GM23338 (cell line): ENCODE results near the gene DCDC2. TPM values are rescaled to one million over a fixed set of nuclear protein-coding genes. Genes with fewer than 3 reads are reported as not detected.

Experiments
- ATAC-seq: fragments of 200-7000 bp; cut with Tn5 transposase; 3 replicates; pipeline ENCODE4 v1.9.1; 2020
- DNase-seq: peaks from one replicate; pipeline ENCODE4 v3.0.0-alpha.2; 2015; ENCODE audit warnings: low spot score
- H2AFZ ChIP-seq: fragments of 200-600 bp; sonication (generic); 2 replicates; pipeline ENCODE4 v1.8.0; 2016; ENCODE audit warnings: antibody characterized with exemption, mild to moderate bottlenecking, moderate library complexity
- H3F3A ChIP-seq: fragments of 200-600 bp; sonication (generic); replicated peaks from 2 replicates; pipeline ENCODE4 v1.8.0; 2017; ENCODE audit warnings: antibody characterized with exemption, mixed run types, low read depth
- H3K27ac ChIP-seq: fragments of 200-600 bp; sonication (generic); 2 replicates; pipeline ENCODE4 v1.6.1; 2016; ENCODE audit warnings: low read depth
- H3K27me3 ChIP-seq: fragments of 200-600 bp; sonication (generic); 2 replicates; pipeline ENCODE4 v1.8.0; 2016; ENCODE audit warnings: mild to moderate bottlenecking, mixed run types, moderate library complexity; ENCODE audit not compliant: insufficient read depth
- H3K36me3 ChIP-seq: fragments of 200-600 bp; sonication (generic); 2 replicates; pipeline ENCODE4 v1.8.0; 2016; ENCODE audit warnings: mild to moderate bottlenecking; ENCODE audit not compliant: insufficient read depth
- H3K4me1 ChIP-seq: fragments of 200-600 bp; sonication (generic); 2 replicates; pipeline ENCODE4 v1.8.0; 2016; ENCODE audit warnings: mild to moderate bottlenecking, moderate library complexity; ENCODE audit not compliant: insufficient read depth
- H3K4me2 ChIP-seq: fragments of 200-600 bp; sonication (generic); 2 replicates; pipeline ENCODE4 v1.7.1; 2017; ENCODE audit warnings: mixed run types
- H3K4me3 ChIP-seq: fragments of 200-600 bp; sonication (generic); 2 replicates; pipeline ENCODE4 v1.6.1; 2016; ENCODE audit warnings: mixed run types
- H3K79me2 ChIP-seq: fragments of 200-600 bp; sonication (generic); replicated peaks from 2 replicates; pipeline ENCODE4 v1.8.0; 2017; ENCODE audit warnings: mild to moderate bottlenecking; ENCODE audit not compliant: insufficient read depth
- H3K9me2 ChIP-seq: fragments of 200-600 bp; sonication (generic); 2 replicates; pipeline ENCODE4 v1.8.0; 2017; ENCODE audit not compliant: insufficient read depth
- H4K20me1 ChIP-seq: fragments of 200-600 bp; sonication (generic); replicated peaks from 2 replicates; pipeline ENCODE4 v1.8.0; 2017; ENCODE audit warnings: mild to moderate bottlenecking; ENCODE audit not compliant: insufficient read depth
- H3K27ac Mint-ChIP-seq: 2 replicates; pipeline ENCODE4 v1.8.0; 2020; ENCODE audit warnings: inconsistent platforms, mild to moderate bottlenecking, moderate library complexity, mixed read lengths
- H3K27me3 Mint-ChIP-seq: 3 replicates; pipeline ENCODE4 v1.8.0; 2022; ENCODE audit warnings: low read depth, mild to moderate bottlenecking, moderate library complexity, mixed read lengths, inconsistent platforms; ENCODE audit not compliant: insufficient read depth, poor library complexity
- H3K36me3 Mint-ChIP-seq: 3 replicates; pipeline ENCODE4 v1.8.0; 2021; ENCODE audit warnings: low read depth, mild to moderate bottlenecking, inconsistent platforms, moderate library complexity, mixed read lengths
- H3K4me1 Mint-ChIP-seq: 3 replicates; pipeline ENCODE4 v1.8.0; 2020; ENCODE audit warnings: mild to moderate bottlenecking, inconsistent platforms, mixed read lengths
- H3K4me3 Mint-ChIP-seq: 3 replicates; pipeline ENCODE4 v1.8.0; 2021; ENCODE audit warnings: moderate library complexity, mild to moderate bottlenecking, inconsistent platforms, mixed read lengths
- H3K9me3 Mint-ChIP-seq: 3 replicates; pipeline ENCODE4 v1.8.0; 2020; ENCODE audit warnings: moderate library complexity, mild to moderate bottlenecking, inconsistent platforms, mixed read lengths
- CREB1 ChIP-seq: fragments of 250-450 bp; sonication (Bioruptor Pico); IDR thresholded peaks from 2 replicates; pipeline ENCODE4 v1.5.0; 2020; ENCODE audit warnings: low read depth, mild to moderate bottlenecking, moderate library complexity
- CTCF ChIP-seq, 2 experiments: fragments of 200-600 bp in 1 of 2; sonication (generic) in 1 of 2; conservative IDR thresholded peaks; 2 replicates each; pipeline versions ENCODE4 v1.5.1 to v1.6.1; 2016 to 2017; ENCODE audit warnings: antibody characterized with exemption in 2 of 2, low read depth in 2 of 2, mild to moderate bottlenecking in 2 of 2, moderate library complexity in 1 of 2
- EZH2 ChIP-seq: fragments of 200-600 bp; sonication (generic); IDR thresholded peaks from one replicate; pipeline ENCODE4 v1.8.0; 2017; ENCODE audit warnings: antibody characterized with exemption, mild to moderate bottlenecking, low read depth; ENCODE audit not compliant: unreplicated experiment
- EZH2phosphoT487 ChIP-seq: fragments of 200-600 bp; sonication (generic); IDR thresholded peaks from one replicate; pipeline ENCODE4 v1.8.1; 2018; ENCODE audit warnings: antibody characterized with exemption; ENCODE audit not compliant: unreplicated experiment
- JUNB ChIP-seq: IDR thresholded peaks from one replicate; pipeline ENCODE4 v1.6.1; 2016; ENCODE audit warnings: antibody characterized with exemption; ENCODE audit not compliant: unreplicated experiment
- POLR2AphosphoS5 ChIP-seq: IDR thresholded peaks from 2 replicates; pipeline ENCODE4 v1.6.1; 2016; ENCODE audit warnings: antibody characterized with exemption, low read depth
- REST ChIP-seq: IDR thresholded peaks from one replicate; pipeline ENCODE4 v1.6.1; 2018; ENCODE audit warnings: antibody characterized with exemption; ENCODE audit not compliant: unreplicated experiment
- STAT1 ChIP-seq: IDR thresholded peaks from one replicate; pipeline ENCODE4 v1.6.1; 2016; ENCODE audit warnings: antibody characterized with exemption; ENCODE audit not compliant: unreplicated experiment
- ZNF114 ChIP-seq: fragments of 250-450 bp; sonication (Bioruptor Pico); IDR thresholded peaks from 2 replicates; pipeline ENCODE4 v1.5.0; 2020; ENCODE audit warnings: mild to moderate bottlenecking, moderate library complexity
- ZNF331 ChIP-seq: fragments of 250-450 bp; sonication (Bioruptor Pico); IDR thresholded peaks from 2 replicates; pipeline ENCODE4 v1.5.0; 2020; ENCODE audit warnings: low read depth, mild to moderate bottlenecking, moderate library complexity
- polyA plus RNA-seq: library from polyadenylated mRNA; unstranded; fragments of >200 nt; fragmentation: Nextera tagmentation; extraction: Ambion mirVana; gene quantifications from 2 replicates; pipeline ENCODE4 v1.2.1, GENCODE V29; 2016
- total RNA-seq: library from RNA; depleted of rRNA; stranded (reverse); fragments of >200 nt; shearing (Covaris generic); gene quantifications from 2 replicates; pipeline ENCODE4 v1.2.3, GENCODE V29; 2014
- TF ChIP-seq, protein P1 (sequence below): IDR thresholded peaks from 2 replicates; pipeline ENCODE4 v1.6.1; 2016; ENCODE audit warnings: antibody characterized with exemption

Gene DCDC2
- total and polyA plus RNA-seq, 2 experiments from 2014 or later: 0.59 to 0.79 TPM

DNA sequence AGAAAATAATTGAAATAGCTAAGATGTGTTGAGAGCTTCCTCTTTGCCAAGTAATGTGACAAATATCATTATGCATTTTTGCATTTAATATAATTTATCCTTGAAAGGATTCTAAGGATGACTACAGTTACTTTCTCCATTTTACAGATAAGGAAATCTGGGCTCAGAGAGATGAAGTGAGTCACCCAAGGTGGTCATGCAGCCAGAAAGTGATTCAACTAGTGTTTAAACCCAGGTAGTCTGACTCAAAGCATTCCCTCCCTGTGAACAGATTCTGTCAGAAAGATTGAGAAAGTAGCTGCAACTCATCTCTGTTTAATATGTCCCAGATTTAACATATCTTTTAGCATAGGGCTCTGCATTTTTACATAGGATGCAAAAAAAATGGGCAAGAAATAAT, 203.7 kb downstream of the DCDC2 start:
- no peak overlapping the region for H2AFZ ChIP-seq
- ATAC-seq: no peak
- no peaks in the 10 kb centered on the region for H3K27me3 Mint-ChIP-seq

DNA sequence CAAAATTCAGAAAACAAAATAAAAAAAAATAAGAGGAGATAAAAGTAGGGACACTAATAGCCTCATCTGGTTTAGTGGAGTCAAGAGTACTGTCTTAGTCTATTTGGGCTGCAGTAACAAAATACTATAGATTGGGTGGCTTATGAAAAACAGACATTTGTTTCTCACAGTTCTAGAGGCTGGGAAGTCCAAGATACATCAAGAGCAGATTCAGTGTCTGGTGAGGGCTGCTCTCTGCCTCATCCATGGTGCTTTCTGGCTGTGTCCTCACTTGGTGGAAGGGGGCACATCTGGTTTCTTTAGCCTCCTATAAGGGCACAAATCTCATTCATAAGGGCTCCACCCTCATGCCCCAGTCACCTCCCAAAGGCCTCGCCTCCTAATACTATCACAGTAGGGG, 205.8 kb downstream of the DCDC2 start:
- DNase-seq: no peak
- no peak for ATAC-seq
- H2AFZ ChIP-seq: no peak overlapping the region

More for the DNA sequence above, 203.7 kb downstream of the DCDC2 start:
- no peaks in the 10 kb centered on the region for H3K4me1 ChIP-seq
- H4K20me1 ChIP-seq: no peaks in the 10 kb centered on the region
- Mint-ChIP-seq H3K4me1 (no peaks in the 10 kb centered on the region), H3K27ac (no peak overlapping the region), H3K9me3 (no peaks in the 10 kb centered on the region; the same call in 2 of the 3 replicates), H3K4me3 (no peak overlapping the region), H3K36me3 (no peaks in the 10 kb centered on the region)
- no peaks in the 10 kb centered on the region for H3K79me2 ChIP-seq
- no peak overlapping the region for H3K4me2 ChIP-seq
- no peak for DNase-seq
- H3K27me3 ChIP-seq: no peaks in the 10 kb centered on the region
- no peak for TF ChIP-seq EZH2
- TF ChIP-seq STAT1: no peak
- TF ChIP-seq ZNF331 (CRISPR knock-in tag): no peak
- no peak for TF ChIP-seq CREB1 (CRISPR knock-in tag)
- no peak for TF ChIP-seq ZNF114 (CRISPR knock-in tag)
- no peak for TF ChIP-seq REST
- TF ChIP-seq, protein P1, sequence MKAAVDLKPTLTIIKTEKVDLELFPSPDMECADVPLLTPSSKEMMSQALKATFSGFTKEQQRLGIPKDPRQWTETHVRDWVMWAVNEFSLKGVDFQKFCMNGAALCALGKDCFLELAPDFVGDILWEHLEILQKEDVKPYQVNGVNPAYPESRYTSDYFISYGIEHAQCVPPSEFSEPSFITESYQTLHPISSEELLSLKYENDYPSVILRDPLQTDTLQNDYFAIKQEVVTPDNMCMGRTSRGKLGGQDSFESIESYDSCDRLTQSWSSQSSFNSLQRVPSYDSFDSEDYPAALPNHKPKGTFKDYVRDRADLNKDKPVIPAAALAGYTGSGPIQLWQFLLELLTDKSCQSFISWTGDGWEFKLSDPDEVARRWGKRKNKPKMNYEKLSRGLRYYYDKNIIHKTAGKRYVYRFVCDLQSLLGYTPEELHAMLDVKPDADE: no peak
- TF ChIP-seq POLR2AphosphoS5: no peak
- no peaks in the 10 kb centered on the region for H3F3A ChIP-seq
- H3K27ac ChIP-seq: no peak overlapping the region
- H3K9me2 ChIP-seq: no peaks in the 10 kb centered on the region
- H3K4me3 ChIP-seq: no peak overlapping the region
- no peaks in the 10 kb centered on the region for H3K36me3 ChIP-seq

More for the DNA sequence above, 205.8 kb downstream of the DCDC2 start:
- Histone ChIP-seq H4K20me1 (no peaks in the 10 kb centered on the region), H3K27me3 (no peaks in the 10 kb centered on the region), H3K9me2 (no peaks in the 10 kb centered on the region), H3F3A (no peaks in the 10 kb centered on the region), H3K4me3 (no peak overlapping the region), H3K79me2 (no peaks in the 10 kb centered on the region), H3K4me1 (no peaks in the 10 kb centered on the region), H3K36me3 (no peaks in the 10 kb centered on the region), H3K27ac (no peak overlapping the region), H3K4me2 (no peak overlapping the region)
- TF ChIP-seq ZNF114 (CRISPR knock-in tag): no peak
- no peak for TF ChIP-seq CTCF (conservative IDR thresholded peaks at IDR 0.05; ENCODE audit: low read depth in 2 of 2)
- no peak for TF ChIP-seq EZH2phosphoT487
- TF ChIP-seq STAT1: no peak
- TF ChIP-seq REST: no peak
- no peak for TF ChIP-seq JUNB
- Mint-ChIP-seq H3K27ac (no peak overlapping the region), H3K27me3 (no peaks in the 10 kb centered on the region), H3K4me3 (no peak overlapping the region), H3K36me3 (no peaks in the 10 kb centered on the region), H3K9me3 (no peaks in the 10 kb centered on the region; the same call in 2 of the 3 replicates), H3K4me1 (no peaks in the 10 kb centered on the region)
